ENCODE results near the gene TPSD1.

DNA sequence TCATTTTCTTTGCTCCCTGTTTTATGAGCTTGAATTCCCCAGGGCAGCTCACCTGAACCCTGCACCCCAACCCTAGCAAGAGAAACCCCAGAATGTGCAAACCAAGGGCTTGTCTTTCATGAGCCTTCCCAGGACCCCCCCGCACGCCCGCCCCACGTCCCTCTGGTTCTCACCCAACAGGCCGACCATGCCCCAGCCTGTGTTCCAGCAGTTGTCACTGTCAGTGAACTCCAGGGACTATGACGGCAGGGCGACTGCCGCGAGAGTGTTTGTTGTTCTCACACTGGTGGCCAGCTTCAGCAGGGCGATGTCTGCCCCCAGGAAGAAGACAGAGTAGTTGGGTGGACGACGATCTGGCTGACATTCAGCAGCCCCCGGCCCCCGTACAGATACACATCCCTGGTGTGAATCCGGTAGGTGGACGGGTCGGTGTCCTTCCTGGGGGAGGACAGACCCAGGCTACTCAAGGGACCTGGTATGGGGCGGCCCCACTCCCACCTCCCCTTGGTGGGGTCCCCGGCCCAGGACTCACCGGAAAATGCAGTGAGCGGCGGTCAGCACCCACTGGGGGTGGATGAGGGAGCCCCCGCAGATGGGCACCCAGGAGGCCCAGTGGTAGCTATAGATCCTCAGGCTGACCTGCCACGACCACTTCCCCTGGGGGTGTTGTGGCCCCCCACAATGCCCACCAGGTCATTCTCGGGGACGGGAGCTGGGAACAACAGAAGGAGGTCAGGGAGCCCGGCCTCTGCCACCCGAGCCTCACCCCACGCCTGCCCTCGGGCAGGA is 20.1 kb downstream of the TPSD1 start:
- TF ChIP-seq, protein P1, sequence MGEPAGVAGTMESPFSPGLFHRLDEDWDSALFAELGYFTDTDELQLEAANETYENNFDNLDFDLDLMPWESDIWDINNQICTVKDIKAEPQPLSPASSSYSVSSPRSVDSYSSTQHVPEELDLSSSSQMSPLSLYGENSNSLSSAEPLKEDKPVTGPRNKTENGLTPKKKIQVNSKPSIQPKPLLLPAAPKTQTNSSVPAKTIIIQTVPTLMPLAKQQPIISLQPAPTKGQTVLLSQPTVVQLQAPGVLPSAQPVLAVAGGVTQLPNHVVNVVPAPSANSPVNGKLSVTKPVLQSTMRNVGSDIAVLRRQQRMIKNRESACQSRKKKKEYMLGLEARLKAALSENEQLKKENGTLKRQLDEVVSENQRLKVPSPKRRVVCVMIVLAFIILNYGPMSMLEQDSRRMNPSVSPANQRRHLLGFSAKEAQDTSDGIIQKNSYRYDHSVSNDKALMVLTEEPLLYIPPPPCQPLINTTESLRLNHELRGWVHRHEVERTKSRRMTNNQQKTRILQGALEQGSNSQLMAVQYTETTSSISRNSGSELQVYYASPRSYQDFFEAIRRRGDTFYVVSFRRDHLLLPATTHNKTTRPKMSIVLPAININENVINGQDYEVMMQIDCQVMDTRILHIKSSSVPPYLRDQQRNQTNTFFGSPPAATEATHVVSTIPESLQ (CRISPR knock-in tag; IDR thresholded peaks at IDR 0.05) = no peak
- TF ChIP-seq KAT7 (CRISPR knock-in tag; IDR thresholded peaks at IDR 0.05; ENCODE audit: borderline replicate concordance) (no peak), SMAD3 (CRISPR knock-in tag; IDR thresholded peaks at IDR 0.05; ENCODE audit: borderline replicate concordance) (no peak), SP1 (CRISPR knock-in tag; conservative IDR thresholded peaks at IDR 0.05) (no peak), NR3C1 (CRISPR knock-in tag; conservative IDR thresholded peaks at IDR 0.05; ENCODE audit: low read depth) (no peak)
- TF ChIP-seq, protein P2, sequence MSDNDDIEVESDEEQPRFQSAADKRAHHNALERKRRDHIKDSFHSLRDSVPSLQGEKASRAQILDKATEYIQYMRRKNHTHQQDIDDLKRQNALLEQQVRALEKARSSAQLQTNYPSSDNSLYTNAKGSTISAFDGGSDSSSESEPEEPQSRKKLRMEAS (CRISPR knock-in tag; IDR thresholded peaks at IDR 0.05) = no peak
- TF ChIP-seq, protein P3, sequence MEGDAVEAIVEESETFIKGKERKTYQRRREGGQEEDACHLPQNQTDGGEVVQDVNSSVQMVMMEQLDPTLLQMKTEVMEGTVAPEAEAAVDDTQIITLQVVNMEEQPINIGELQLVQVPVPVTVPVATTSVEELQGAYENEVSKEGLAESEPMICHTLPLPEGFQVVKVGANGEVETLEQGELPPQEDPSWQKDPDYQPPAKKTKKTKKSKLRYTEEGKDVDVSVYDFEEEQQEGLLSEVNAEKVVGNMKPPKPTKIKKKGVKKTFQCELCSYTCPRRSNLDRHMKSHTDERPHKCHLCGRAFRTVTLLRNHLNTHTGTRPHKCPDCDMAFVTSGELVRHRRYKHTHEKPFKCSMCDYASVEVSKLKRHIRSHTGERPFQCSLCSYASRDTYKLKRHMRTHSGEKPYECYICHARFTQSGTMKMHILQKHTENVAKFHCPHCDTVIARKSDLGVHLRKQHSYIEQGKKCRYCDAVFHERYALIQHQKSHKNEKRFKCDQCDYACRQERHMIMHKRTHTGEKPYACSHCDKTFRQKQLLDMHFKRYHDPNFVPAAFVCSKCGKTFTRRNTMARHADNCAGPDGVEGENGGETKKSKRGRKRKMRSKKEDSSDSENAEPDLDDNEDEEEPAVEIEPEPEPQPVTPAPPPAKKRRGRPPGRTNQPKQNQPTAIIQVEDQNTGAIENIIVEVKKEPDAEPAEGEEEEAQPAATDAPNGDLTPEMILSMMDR (IDR thresholded peaks at IDR 0.05) = no peak
- TF ChIP-seq, protein P4, sequence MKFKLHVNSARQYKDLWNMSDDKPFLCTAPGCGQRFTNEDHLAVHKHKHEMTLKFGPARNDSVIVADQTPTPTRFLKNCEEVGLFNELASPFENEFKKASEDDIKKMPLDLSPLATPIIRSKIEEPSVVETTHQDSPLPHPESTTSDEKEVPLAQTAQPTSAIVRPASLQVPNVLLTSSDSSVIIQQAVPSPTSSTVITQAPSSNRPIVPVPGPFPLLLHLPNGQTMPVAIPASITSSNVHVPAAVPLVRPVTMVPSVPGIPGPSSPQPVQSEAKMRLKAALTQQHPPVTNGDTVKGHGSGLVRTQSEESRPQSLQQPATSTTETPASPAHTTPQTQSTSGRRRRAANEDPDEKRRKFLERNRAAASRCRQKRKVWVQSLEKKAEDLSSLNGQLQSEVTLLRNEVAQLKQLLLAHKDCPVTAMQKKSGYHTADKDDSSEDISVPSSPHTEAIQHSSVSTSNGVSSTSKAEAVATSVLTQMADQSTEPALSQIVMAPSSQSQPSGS (CRISPR knock-in tag; IDR thresholded peaks at IDR 0.05; ENCODE audit: borderline replicate concordance, low read depth) = no peak
- TF ChIP-seq, protein P5, sequence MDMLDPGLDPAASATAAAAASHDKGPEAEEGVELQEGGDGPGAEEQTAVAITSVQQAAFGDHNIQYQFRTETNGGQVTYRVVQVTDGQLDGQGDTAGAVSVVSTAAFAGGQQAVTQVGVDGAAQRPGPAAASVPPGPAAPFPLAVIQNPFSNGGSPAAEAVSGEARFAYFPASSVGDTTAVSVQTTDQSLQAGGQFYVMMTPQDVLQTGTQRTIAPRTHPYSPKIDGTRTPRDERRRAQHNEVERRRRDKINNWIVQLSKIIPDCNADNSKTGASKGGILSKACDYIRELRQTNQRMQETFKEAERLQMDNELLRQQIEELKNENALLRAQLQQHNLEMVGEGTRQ (CRISPR knock-in tag; IDR thresholded peaks at IDR 0.05) = no peak
- TF ChIP-seq, protein P6, sequence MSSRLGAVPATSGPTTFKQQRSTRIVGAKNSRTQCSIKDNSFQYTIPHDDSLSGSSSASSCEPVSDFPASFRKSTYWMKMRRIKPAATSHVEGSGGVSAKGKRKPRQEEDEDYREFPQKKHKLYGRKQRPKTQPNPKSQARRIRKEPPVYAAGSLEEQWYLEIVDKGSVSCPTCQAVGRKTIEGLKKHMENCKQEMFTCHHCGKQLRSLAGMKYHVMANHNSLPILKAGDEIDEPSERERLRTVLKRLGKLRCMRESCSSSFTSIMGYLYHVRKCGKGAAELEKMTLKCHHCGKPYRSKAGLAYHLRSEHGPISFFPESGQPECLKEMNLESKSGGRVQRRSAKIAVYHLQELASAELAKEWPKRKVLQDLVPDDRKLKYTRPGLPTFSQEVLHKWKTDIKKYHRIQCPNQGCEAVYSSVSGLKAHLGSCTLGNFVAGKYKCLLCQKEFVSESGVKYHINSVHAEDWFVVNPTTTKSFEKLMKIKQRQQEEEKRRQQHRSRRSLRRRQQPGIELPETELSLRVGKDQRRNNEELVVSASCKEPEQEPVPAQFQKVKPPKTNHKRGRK (CRISPR knock-in tag; IDR thresholded peaks at IDR 0.05; ENCODE audit: borderline replicate concordance) = no peak

All from WTC11 (cell line).